ENCODE measurements around the gene EXPH5.

The EXPH5 gene

GRCh38 chr11:108511851-108512474 lies 81.6 kb downstream of the EXPH5 start:
- DNase-seq = no peak

- no peak for DNase-seq
Measured at GRCh38 chr11:108508653-108509593, 84.6 kb downstream of the EXPH5 start.

GRCh38 chr11:108501396-108501795 lies 92.2 kb downstream of the EXPH5 start:
- DNase-seq = no peak

- no peak for DNase-seq
Measured at GRCh38 chr11:108500721-108501120, 92.8 kb downstream of the EXPH5 start.

- DNase-seq = no peak
Measured at GRCh38 chr11:108500169-108500568, 93.4 kb downstream of the EXPH5 start.

- no peak for DNase-seq
Measured at GRCh38 chr11:108498816-108499408, 94.7 kb downstream of the EXPH5 start.

- peak; percentile 55 to 59 for DNase-seq
Measured at GRCh38 chr11:108498046-108498815, 95.3 kb downstream of the EXPH5 start, which contains the start of gene POGLUT3. Gene POGLUT3 (minus strand): TSS chr11:108498384. CDS start chr11:108498366, 18 bp downstream.

GRCh38 chr11:108497317-108498045 lies 96.1 kb downstream of the EXPH5 start:
- DNase-seq = peak; percentile 50 to 65

GRCh38 chr11:108496643-108497256 lies 96.8 kb downstream of the EXPH5 start:
- no peak for DNase-seq

- DNase-seq = no peak
Measured at GRCh38 chr11:108495326-108495725, 98.2 kb downstream of the EXPH5 start.

GRCh38 chr11:108494182-108494581 lies 99.4 kb downstream of the EXPH5 start:
- DNase-seq = no peak

- no peak for DNase-seq
Measured at GRCh38 chr11:108491936-108492335, 101.6 kb downstream of the EXPH5 start.

- no peak for DNase-seq
Measured at GRCh38 chr11:108486828-108487227, 106.7 kb downstream of the EXPH5 start.

GRCh38 chr11:108486331-108486730 lies 107.2 kb downstream of the EXPH5 start:
- DNase-seq = no peak

GRCh38 chr11:108483163-108483562 lies 110.4 kb downstream of the EXPH5 start:
- no peak for DNase-seq

- DNase-seq = no peak
Measured at GRCh38 chr11:108474664-108475463, 118.7 kb downstream of the EXPH5 start.

- DNase-seq = no peak
Measured at GRCh38 chr11:108472681-108473080, 120.9 kb downstream of the EXPH5 start.

- no peak for DNase-seq
Measured at GRCh38 chr11:108468478-108468864, 125.1 kb downstream of the EXPH5 start.

GRCh38 chr11:108467091-108467823 lies 126.3 kb downstream of the EXPH5 start, which contains the start of gene C11orf65:
Gene C11orf65 (minus strand): TSS chr11:108467529. CDS start chr11:108461559, 5,970 bp downstream.
- DNase-seq = peak; percentile 91 to 93

GRCh38 chr11:108466405-108466804 lies 127.2 kb downstream of the EXPH5 start:
- DNase-seq = no peak
